Activated CD4-positive, CD25-positive, alpha-beta regulatory T cell treated with anti-CD3 and anti-CD28 coated beads, Interleukin-2, amount 50 U/mL, for 24 hours (primary cell): ENCODE data around the gene TFAP2B.

Source experiments
- ATAC-seq, 2 donors: fragments of 150-1000 bp; cut with Tn5 transposase; one replicate each; pipeline ENCODE4 v1.10.0; 2021; ENCODE audit warnings: mild to moderate bottlenecking in 1 of 2, moderate library complexity in 1 of 2

The TFAP2B gene

GRCh38 chr6:50818673-50819072 is at the start of gene TFAP2B:
TSS of gene TFAP2B (plus strand) at chr6:50818871. CDS start at chr6:50818892, 21 bp downstream.
- no peak for ATAC-seq

DNA sequence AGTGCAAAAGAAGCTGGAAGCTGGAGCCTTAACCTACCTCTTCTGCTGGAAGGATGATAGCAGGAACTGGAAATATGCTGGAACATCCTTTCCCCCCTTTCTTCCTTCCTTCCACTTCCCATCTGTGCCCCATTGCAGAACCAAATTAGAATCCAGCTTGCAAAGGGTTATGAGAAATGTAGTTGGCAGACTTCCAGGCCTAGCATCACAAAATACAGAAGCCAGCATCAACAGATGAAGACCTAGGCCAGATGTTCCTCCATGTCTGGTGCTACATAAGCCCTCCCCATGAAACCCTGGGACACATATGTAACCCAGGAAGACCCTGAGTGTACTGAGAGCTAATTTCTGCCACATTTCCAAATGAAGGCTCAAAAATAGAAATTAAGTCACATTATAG is 40.0 kb upstream of the TFAP2B start:
- no peak for ATAC-seq

DNA sequence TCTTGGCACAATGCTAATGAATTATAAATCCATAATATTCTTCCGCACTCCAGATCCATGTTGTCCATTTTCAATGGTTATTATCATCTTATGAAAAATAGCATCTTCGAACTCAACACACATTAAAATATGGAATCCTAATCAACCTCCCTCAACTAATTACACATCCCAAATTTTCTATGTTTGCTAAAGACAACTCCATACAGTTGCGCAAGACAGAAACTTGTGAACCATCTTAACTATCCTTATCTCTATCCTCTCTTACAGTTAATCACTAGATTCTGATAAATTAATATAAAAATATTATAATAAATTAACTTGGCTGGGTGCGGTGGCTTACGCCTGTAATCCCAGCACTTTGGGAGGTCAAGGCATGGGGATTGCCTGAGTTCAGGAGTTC is 38.3 kb upstream of the TFAP2B start:
- no peak for ATAC-seq

DNA sequence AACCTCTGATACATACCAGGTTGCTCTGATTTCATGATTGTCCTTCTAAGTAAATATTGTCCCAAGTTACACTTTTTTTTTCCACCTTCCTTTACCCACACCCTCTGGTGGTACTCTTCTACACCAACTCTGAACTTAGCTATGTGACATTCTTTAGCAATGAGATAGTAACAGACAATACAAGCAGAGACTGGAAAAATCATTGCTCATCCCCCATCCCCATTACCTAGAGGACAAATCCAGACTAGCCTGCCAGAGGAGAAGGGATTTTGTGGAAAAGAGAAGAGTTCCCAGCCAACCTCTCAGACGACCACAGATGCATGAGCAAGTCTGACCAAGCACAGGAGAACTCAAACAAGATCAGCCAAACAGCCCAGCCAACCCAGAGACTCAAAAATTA is 32.8 kb upstream of the TFAP2B start:
- no peak for ATAC-seq

DNA sequence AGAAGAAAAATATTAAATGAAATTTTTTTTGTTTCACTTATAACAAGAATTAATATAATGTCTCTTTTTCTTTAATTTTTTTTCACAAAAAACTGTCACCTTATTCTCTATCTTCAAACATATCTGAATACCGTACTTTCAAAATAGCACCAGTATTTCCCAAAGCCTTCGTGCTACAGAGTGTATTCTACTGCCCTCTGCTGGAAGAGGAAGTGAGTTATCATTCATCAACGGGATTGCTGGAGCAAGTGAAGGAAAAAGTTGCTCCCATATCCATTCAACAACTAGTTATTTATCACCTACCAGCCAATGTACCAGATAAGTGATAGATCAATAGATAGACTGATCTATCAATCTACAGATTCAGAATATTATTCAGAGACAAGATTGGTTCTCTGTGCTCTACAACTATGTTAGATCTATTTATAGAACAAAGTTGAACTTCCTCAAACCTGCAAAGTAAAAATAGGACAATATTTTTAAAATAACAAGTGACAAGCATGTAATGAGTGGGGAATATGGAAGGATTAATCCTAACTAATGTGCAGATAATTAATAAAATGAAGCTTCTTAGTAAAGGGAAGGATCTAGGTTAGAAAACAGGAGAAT is 26.7 kb upstream of the TFAP2B start:
- no peak for ATAC-seq

- ATAC-seq = no peak
These were observed 25.9 kb upstream of the TFAP2B start for GRCh38 chr6:50792771-50793170.

DNA sequence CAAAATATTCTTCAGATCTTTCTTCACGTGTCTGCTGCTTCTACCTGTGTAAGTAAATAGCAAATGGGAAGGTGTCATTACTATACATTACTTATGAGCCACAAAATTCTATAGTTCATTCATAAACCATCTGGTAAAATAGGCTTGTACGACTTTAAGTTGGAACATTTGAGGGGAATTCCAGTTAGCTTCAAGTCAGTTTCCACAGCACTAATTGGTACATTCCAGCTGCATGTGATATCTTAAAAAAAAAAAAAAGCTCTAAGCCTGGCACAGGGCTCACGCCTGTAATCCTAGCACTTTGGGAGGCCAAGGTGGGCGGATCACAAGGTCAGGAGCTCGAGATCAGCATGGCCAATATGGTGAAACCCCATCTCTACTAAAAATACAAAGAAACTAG is 23.1 kb upstream of the TFAP2B start:
- no peak for ATAC-seq

GRCh38 chr6:50804283-50804682 is 14.4 kb upstream of the TFAP2B start:
- no peak for ATAC-seq

DNA sequence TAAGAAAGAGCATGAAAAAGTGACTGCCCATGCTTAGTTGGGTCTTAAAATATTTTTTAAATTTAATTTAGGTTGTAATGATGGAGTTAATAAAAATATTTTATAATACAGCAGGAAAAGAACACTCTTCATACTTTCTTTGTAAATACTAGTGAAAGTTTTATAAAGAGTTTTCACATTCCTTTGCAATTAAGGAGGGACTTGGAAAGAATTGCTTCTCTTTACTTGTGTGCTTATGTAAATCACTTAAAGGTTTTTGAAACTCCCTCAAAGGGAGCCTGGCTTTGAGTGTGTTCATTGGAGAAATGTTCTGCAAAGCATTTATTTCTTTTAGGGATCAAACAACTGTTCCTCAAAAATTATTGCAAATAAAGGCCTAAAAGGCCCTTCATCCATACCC is 11.6 kb upstream of the TFAP2B start:
- no peak for ATAC-seq

GRCh38 chr6:50815436-50816114 is 3.1 kb upstream of the TFAP2B start:
- no peak for ATAC-seq

GRCh38 chr6:50816115-50816675 is 2.5 kb upstream of the TFAP2B start:
- no peak for ATAC-seq

DNA sequence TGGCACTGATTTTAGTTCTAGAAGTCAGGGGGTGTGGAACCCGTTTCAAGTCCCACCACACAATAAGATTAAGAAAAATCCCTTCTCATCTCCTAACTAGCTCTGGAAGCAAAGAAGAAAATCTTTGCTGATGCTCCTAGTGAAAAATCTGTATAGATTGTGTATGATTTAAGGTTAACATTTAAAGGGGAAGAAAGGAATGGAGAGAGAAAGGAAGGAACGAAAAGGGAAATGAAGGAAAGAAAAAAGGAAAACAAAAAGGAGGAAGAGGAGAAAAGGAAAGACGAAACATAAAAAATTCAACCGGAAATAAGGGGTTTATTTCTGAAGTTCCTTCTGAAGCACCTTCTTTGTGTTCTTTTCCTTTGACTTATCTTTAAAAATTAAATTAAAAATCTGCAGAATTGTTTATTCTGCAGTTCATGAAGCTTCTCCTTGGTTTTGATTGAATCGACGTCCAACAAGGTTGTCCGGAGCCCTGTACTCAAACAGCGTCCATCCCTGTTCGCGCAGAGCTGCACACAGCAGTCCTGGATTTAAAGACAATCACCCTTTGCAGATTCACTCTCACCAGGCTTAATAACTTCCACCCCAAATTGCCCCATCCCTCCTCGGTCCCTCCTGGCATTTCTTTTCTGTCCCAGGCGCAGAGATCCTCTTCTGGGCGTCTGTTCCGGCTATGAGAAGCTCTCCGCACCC is 1.6 kb upstream of the TFAP2B start:
- no peak for ATAC-seq

DNA sequence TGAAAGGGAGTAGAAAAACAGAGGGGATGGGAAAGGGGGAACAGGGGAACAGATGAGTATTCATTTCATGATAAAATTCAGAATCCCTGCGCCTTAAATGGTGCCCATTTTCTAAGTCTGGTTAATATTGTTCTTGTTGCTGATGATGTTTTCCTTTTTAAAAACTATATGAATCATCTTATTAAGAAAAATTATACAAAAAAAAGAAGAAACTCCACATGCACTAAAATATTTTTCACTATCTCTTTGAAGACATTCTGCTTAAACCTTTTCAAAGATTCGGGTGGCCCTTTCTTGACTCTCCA is 1.1 kb upstream of the TFAP2B start:
- ATAC-seq = no peak

- no peak for ATAC-seq
These were observed 651 bp upstream of the TFAP2B start for GRCh38 chr6:50818020-50818419.

DNA sequence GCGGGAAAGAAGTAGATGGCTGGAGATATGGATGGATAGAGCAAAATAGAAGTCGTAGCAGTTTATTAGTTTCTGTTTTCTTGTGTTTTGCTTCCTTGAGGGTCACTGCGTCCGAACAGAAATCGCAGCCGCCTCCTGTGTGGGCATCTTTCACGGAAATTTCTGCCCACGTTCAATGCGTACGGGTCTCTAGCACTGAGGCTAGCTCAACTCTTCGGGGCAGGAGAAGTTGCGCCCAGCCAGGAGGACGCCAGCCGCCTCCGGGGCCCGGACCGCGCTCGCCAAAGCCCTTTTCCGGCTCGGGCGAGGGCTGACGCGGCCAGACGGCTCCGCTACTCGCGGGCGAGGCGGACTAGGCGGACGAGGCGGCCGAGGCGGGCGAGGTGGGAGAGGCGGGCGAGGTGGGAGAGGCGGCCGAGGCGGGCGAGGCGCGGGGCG is 814 bp downstream of the TFAP2B start:
- no peak for ATAC-seq

GRCh38 chr6:50819904-50820868 is 1.5 kb downstream of the TFAP2B start:
- ATAC-seq = no peak

DNA sequence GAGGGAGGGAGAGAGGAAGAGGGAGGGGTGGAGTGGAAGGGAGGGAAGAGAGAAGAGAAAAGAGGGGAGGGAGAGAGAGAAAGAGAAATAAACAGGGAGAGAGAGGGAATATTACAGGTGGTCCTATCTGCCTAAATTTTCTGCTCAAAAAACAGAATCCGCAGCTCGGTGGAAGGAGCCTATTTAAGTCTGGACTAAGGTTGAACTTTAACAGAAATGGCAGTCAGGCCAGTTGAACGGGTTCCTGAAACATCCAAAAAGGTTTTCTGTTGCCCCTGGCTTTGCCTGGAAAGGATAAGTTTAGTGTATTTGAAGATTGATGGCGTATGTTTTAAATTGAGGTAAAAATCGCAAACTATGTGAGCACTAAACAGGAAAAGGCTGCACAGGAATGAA is 2.2 kb downstream of the TFAP2B start:
- no peak for ATAC-seq

DNA sequence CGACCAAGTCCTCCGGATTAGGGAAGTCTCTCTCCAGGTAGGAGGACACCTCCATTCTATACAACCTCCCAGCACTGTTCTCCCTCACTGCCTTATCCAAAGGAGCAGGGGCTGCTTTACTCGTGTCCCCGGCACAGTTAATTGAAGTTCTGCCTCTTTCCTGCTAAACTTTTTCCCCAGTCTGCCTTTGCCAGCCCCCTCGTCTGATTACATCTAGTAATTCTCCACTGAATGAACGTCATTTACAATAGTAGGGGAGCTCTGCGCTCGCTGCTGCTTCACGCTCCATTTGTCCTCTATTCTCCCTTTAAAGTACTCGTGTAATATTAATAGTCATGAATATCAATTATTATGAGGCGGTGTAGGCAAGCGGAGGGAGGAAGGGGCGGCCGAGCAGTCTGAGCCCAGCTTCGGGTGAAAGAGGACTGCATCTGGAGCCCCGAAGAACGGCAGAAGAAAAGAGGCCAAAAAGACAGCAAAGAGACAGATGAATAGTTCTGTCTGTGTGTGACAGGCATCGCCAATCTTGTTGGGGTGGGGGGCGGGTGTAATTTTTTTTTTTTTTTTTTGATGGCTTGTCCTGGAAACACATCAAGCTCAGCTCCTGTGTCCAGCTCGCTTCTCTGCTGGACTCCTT is 2.9 kb downstream of the TFAP2B start:
- no peak for ATAC-seq

GRCh38 chr6:50822078-50822476 is 3.4 kb downstream of the TFAP2B start:
- no peak for ATAC-seq

DNA sequence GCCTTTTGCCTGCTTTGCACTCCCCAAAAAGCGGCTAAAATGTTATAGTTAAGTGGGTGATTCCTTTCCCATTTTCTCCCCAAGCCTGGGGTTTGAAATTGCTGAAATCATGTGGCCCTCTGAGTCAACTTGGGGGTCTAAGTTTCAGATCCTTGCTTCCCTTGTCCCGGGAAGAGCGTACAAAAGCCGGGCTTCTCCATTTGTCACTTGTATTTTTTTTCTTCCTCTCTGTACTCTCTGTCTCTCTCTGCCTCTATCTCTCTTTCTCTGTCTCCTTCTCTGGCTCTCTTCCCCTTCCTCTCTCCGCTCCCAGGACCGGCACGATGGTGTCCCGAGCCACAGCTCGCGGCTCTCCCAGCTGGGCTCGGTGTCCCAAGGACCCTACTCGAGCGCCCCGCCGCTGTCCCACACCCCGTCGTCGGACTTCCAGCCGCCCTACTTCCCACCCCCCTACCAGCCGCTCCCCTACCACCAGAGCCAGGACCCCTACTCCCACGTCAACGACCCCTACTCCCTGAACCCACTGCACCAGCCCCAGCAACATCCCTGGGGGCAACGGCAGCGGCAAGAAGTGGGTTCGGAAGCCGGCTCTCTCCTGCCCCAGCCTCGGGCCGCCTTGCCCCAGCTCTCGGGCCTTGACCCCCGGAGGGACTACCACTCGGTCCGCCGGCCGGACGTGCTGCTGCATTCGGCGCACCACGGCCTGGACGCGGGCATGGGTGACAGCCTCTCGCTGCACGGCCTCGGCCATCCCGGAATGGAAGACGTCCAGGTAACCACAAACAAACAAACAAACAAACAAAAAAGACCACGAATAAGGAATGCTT is 4.6 kb downstream of the TFAP2B start:
- ATAC-seq = no peak

DNA sequence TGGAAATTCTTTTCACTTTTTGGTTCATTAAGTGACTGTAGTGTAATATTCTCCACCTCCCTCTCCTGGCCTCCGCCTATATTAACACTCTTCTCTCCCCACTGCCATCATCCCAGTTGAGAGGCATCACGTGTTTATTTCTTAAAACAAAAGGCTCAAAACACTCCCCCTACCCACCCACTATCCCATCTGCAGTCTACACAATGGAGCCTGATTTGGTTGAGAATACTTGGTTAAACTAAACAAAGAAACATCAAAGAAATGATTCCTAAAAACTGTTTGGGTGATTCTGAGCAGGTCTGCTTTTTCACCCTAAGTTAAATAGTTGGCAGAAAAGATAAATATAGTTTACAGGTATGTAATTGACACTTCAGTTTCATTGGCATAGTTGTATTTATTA is 5.9 kb downstream of the TFAP2B start:
- no peak for ATAC-seq
